GM12801 (cell line): ENCODE results near the gene PANK1.

Source experiments
- TF ChIP-seq, protein P1 (sequence below): IDR thresholded peaks from one replicate; pipeline ENCODE4 v1.5.1; 2011; ENCODE audit warnings: control low read depth; ENCODE audit not compliant: insufficient read length; ENCODE audit errors: extremely low read depth

Gene PANK1

GRCh38 chr10:89651205-89651915, 6.3 kb upstream of the PANK1 start:
- TF ChIP-seq, protein P1, sequence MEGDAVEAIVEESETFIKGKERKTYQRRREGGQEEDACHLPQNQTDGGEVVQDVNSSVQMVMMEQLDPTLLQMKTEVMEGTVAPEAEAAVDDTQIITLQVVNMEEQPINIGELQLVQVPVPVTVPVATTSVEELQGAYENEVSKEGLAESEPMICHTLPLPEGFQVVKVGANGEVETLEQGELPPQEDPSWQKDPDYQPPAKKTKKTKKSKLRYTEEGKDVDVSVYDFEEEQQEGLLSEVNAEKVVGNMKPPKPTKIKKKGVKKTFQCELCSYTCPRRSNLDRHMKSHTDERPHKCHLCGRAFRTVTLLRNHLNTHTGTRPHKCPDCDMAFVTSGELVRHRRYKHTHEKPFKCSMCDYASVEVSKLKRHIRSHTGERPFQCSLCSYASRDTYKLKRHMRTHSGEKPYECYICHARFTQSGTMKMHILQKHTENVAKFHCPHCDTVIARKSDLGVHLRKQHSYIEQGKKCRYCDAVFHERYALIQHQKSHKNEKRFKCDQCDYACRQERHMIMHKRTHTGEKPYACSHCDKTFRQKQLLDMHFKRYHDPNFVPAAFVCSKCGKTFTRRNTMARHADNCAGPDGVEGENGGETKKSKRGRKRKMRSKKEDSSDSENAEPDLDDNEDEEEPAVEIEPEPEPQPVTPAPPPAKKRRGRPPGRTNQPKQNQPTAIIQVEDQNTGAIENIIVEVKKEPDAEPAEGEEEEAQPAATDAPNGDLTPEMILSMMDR: no peak

- TF ChIP-seq, protein P1: no peak
These were observed 4.0 kb upstream of the PANK1 start for GRCh38 chr10:89649051-89649450.

DNA sequence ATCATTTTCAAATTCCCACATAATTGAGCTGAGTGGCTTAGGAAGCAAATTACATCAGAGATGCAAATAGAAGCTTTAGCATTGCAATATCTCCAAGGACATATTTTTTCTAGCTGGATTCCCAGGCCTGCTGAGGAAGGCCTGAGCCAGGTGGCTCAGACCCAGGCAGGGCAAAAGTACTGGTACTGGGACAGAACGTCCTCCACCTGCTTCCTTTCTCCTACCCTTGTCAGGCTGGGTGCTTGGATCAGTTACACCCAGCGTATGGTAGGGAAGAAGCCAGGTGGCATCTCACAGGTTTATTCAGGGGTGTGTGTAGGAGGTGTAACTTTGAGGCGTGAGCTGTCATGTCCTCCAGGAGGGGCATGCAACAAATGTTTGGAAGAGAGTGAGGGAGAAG, 3.0 kb upstream of the PANK1 start:
- TF ChIP-seq, protein P1: no peak

- TF ChIP-seq, protein P1: no peak
These were observed 2.0 kb upstream of the PANK1 start for GRCh38 chr10:89646889-89647657.

GRCh38 chr10:89645742-89646172, 715 bp upstream of the PANK1 start:
- TF ChIP-seq, protein P1: no peak

GRCh38 chr10:89644691-89644966, 413 bp downstream of the PANK1 start:
- TF ChIP-seq, protein P1: no peak

- TF ChIP-seq, protein P1: no peak
These were observed 991 bp downstream of the PANK1 start for GRCh38 chr10:89643812-89644690.
